ENCODE results near the gene P3H2.

- TF ChIP-seq POLR2A (IDR thresholded peaks at IDR 0.05; ENCODE audit: low read depth), result no peak
- no peak for TF ChIP-seq EP300 (IDR thresholded peaks at IDR 0.05)
- TF ChIP-seq, protein P1, sequence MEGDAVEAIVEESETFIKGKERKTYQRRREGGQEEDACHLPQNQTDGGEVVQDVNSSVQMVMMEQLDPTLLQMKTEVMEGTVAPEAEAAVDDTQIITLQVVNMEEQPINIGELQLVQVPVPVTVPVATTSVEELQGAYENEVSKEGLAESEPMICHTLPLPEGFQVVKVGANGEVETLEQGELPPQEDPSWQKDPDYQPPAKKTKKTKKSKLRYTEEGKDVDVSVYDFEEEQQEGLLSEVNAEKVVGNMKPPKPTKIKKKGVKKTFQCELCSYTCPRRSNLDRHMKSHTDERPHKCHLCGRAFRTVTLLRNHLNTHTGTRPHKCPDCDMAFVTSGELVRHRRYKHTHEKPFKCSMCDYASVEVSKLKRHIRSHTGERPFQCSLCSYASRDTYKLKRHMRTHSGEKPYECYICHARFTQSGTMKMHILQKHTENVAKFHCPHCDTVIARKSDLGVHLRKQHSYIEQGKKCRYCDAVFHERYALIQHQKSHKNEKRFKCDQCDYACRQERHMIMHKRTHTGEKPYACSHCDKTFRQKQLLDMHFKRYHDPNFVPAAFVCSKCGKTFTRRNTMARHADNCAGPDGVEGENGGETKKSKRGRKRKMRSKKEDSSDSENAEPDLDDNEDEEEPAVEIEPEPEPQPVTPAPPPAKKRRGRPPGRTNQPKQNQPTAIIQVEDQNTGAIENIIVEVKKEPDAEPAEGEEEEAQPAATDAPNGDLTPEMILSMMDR (IDR thresholded peaks at IDR 0.05), result no peak
These were observed 45.9 kb downstream of the P3H2 start for GRCh38 chr3:190074817-190075216.
